GM19438 (cell line): ENCODE data around the gene TKTL1.

ENCODE experiments used
- ATAC-seq: cut with Tn5 transposase; IDR thresholded peaks from one replicate; pipeline ENCODE4 v1.9.1; 2021; ENCODE audit warnings: low read depth; ENCODE audit not compliant: unreplicated experiment

TKTL1 gene

DNA sequence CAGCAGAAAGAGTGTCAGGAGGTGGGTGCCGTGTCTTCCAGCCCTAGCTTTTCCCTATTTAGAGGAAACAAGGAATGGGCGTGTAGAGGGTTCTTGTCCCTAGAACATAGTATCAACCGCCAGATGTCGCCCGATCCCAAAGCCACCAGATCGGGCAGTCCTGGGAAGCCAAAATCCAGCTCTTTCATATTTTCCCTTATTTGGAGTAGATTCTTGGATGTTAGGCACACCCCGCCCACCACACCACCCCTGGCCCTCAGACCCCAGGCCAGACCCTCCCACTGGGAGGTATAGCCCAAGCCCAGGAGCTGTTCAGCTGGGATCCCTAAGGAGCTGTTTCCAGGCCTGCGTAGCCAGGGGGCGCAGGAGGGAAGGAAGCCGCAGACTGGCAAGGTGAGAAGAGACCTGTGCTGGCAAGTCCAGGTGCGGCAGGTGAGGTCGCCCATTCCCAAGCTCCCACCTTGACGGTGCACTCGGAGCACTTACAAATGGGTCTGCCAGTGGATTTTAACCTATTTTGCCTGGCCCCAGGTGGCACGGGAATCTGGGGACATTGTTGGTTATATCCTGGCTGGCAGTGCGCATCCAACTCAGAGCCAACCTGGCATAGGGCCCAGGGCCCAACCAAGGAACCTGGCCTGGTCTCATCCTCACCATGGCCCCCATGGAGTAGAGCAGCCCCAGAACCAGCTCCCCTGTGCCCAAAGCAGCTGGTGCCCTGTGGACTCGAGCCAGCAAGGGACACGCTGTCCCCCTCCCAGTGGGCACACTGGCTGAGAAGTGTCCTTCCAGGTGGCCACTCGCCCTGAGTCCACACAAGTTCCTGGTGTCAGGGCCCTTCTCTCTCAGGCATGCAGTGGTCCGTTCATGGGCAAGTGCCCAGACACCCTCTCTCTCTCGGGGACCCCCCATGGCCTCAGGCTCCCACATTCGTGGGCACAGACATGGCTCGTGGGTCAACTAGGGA, 78.0 kb downstream of the TKTL1 start:
- no peak for ATAC-seq

DNA sequence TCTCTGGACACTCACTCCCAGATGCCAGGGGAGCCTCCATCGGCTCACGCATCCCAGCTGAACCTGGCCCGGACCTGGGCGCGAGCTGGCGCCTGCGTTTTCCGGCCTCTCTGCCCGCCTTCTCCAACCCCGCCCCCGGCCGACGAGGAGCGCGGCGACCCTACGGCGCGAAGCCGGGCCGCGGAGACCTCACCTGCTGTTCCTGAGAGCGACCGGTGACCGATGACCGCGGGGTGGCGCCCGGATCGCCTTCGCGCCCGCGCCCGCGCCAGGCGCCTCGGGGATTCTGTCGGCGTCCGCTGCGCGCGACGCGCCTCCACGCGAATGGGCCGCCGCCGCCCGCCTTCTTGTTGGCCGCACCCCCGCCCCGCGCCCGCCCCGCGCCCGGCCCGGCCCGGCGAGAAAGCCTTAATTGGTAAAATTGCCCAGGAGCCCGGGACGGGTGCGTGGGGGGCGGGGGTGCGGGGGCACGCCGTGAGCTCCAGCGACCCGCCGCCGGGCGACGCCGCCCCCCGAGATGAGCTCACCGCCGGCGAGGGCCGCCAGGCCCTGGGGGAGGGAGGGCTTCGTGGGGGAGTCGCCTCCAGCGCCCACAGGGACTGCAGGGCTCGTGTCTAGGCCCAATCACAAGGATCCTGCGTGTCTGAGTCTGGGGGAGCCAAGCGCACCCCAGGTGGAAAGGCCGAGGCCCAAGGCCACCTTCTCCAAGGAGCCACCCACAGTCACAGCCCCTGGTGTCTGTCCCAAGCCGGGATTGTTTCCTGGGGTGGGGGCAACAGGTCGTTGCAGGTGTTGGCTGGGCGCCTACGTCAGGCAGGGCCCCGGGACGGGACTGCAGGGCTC, 78.9 kb downstream of the TKTL1 start, which contains the start of gene FLNA:
Gene FLNA, minus strand, starts transcription at position 322 of the 843 bp plus-strand sequence. CDS start 3,389 bp downstream, outside the sequence.
- no peak for ATAC-seq

DNA sequence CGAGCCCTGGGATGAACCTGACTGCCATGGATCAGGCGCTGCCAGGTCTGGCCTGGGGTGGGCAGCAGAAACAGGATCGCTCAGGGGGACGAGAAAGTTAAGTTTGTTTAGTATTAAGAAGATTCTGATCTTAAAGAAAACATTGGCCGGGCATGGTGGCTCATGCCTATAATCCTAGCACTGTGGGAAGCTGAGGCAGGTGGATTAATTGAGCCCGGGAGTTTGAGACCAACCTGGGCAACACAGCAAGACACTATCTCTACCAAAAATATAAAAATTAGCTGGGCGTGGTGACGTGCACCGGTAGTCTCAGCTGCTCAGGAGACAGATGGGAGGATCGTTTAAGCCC, 79.5 kb downstream of the TKTL1 start:
- ATAC-seq = no peak

DNA sequence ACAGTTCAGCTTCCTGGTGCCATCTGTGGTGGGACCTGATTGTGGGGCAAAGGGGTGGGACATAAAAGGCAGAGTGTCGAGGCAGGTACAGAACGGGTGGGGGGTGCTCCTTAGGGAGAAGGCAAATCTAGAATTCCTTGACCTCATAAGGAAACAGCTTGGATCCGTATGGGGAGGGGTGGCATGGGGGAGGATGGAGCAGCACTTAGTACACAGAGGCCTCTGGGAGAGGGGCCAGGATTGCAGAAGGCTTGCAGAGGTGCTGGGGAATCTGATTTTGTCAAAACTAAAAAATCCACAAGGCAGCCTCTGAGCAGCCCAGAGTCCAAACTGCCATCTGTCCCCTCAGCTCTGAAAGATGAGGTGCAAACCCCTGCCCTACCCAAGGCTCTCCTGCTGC, 81.2 kb downstream of the TKTL1 start:
- ATAC-seq = no peak

- peak; percentile 0 for ATAC-seq
Measured at GRCh38 chrX:154378059-154378798, 82.6 kb downstream of the TKTL1 start.

- ATAC-seq = peak; percentile 87
Measured at GRCh38 chrX:154378799-154379568, 83.4 kb downstream of the TKTL1 start, which contains the start of gene EMD. EMD (plus strand) TSS chrX:154379295; CDS start chrX:154379485, 190 bp downstream.

GRCh38 chrX:154379569-154379951, 84.0 kb downstream of the TKTL1 start:
- no peak for ATAC-seq
